ENCODE results near the gene COL15A1. TPM values are rescaled to one million over a fixed set of nuclear protein-coding genes. Genes with fewer than 3 reads are reported as not detected.

Gene COL15A1
- total RNA-seq, 1 experiment from 2014 or later, result not detected

- H3T11ph ChIP-seq (ENCODE audit: low read length), result no peak overlapping the region
- no peaks in the 10 kb centered on the region for H3K27me3 ChIP-seq (ENCODE audit: insufficient read depth, low read length)
- Mint-ChIP-seq H3K27me3 (ENCODE audit: low read depth) (peaks cover 4% of the 10 kb centered on the region), H3K36me3 (ENCODE audit: insufficient read depth in 1 of 3, low read depth in 3 of 3) (no peaks in the 10 kb centered on the region), H3K4me3 (no peak overlapping the region), H3K9me3 (no peaks in the 10 kb centered on the region), H3K27ac (no peak overlapping the region), H3K4me1 (peaks cover 0 to 4% of the 10 kb centered on the region in 2 experiments; a peak in 1 of 4 replicates)
- H3K9me3 ChIP-seq (ENCODE audit: control insufficient read depth, low read depth, low read length), result no peaks in the 10 kb centered on the region
- DNase-seq, result no peak
- H4K20me1 ChIP-seq (ENCODE audit: control insufficient read depth, insufficient read depth, insufficient read length), result no peaks in the 10 kb centered on the region
- H3K79me1 ChIP-seq (ENCODE audit: insufficient read depth, low read depth, low read length, poor library complexity, severe bottlenecking), result no peaks in the 10 kb centered on the region
- H3K9ac ChIP-seq (ENCODE audit: extremely low read depth, insufficient read length, low read length), result no peak overlapping the region
- H2BK15ac ChIP-seq (ENCODE audit: low read depth, low read length), result no peak overlapping the region
- no peaks in the 10 kb centered on the region for H3K4me1 ChIP-seq (ENCODE audit: insufficient read depth, low read length)
- H3K18ac ChIP-seq (ENCODE audit: insufficient read length, low read depth, low read length), result no peak overlapping the region
- H2BK5ac ChIP-seq (ENCODE audit: insufficient read length, low read length), result no peak overlapping the region
- no peak overlapping the region for H4K91ac ChIP-seq (ENCODE audit: insufficient read length, low read depth, low read length)
- no peak overlapping the region for H4K5ac ChIP-seq (ENCODE audit: insufficient read length, low read depth, low read length)
- H3K27ac ChIP-seq (ENCODE audit: insufficient read length, low read depth, low read length), result no peak overlapping the region
- no peak overlapping the region for H4K8ac ChIP-seq (replicated peaks; ENCODE audit: insufficient read length, low read depth, low read length)
- no peak overlapping the region for H2BK20ac ChIP-seq (ENCODE audit: low read depth, low read length, poor library complexity, severe bottlenecking)
- H3K56ac ChIP-seq (ENCODE audit: insufficient read length, low read depth, low read length), result no peak overlapping the region
- H3K79me2 ChIP-seq (ENCODE audit: insufficient read depth, low read length), result no peaks in the 10 kb centered on the region
- no peak overlapping the region for H3K14ac ChIP-seq (ENCODE audit: insufficient read depth, low read length)
- H2BK120ac ChIP-seq (ENCODE audit: low read depth, low read length, poor library complexity, severe bottlenecking), result no peak overlapping the region
- no peak overlapping the region for H3K4ac ChIP-seq (ENCODE audit: low read depth, low read length)
- H2AFZ ChIP-seq (ENCODE audit: low read length), result no peak overlapping the region
- no peak overlapping the region for H3K4me2 ChIP-seq (ENCODE audit: insufficient read depth, insufficient read length, low read length)
- no peak for TF ChIP-seq CTCF (conservative IDR thresholded peaks at IDR 0.05)
- no peak overlapping the region for H2BK12ac ChIP-seq (ENCODE audit: insufficient read length, low read depth, low read length)
- no CpG with 5 or more reads among the region's 3 CpGs for WGBS (ENCODE audit: extremely low coverage, insufficient read length, low lambda C conversion rate)
- no peak overlapping the region for H2AK5ac ChIP-seq (ENCODE audit: insufficient read length, low read length)
- no peak overlapping the region for H3K23ac ChIP-seq (ENCODE audit: insufficient read length, low read depth, low read length)
- H3K23me2 ChIP-seq (ENCODE audit: insufficient read length, low read depth, low read length, poor library complexity, severe bottlenecking), result no peaks in the 10 kb centered on the region
Observed at GRCh38 chr9:99030610-99031109, 87.0 kb downstream of the COL15A1 start.
